Kidney (tissue), 14 donors: ENCODE data around the gene ROCK2. TPM values are rescaled to one million over a fixed set of nuclear protein-coding genes. Genes with fewer than 3 reads are reported as not detected.

Experiments
- DNase-seq, 5 donors: peaks; one replicate each; pipeline ENCODE4 v3.0.0-alpha.2; 2013 to 2020
- FAIRE-seq: peaks from 2 replicates; lab custom pipeline; 2012; peaks lifted over from hg19 to GRCh38; lab: Jason Lieb, UNC
- H3K27ac ChIP-seq, 2 donors: one replicate each; pipeline ENCODE4 v1.7.0; 2013; ENCODE audit warnings: low read depth in 2 of 2, low read length in 2 of 2, inconsistent platforms in 1 of 2
- H3K27me3 ChIP-seq: one replicate; pipeline ENCODE4 v1.7.1; 2013; ENCODE audit warnings: low read length, inconsistent platforms; ENCODE audit not compliant: control insufficient read depth, insufficient read depth
- H3K36me3 ChIP-seq, 3 donors: one replicate each; pipeline versions ENCODE4 v1.7.0 to v1.7.1; 2013; ENCODE audit warnings: low read length in 3 of 3, control low read depth in 1 of 3, inconsistent platforms in 1 of 3; ENCODE audit not compliant: insufficient read depth in 3 of 3, control insufficient read depth in 2 of 3
- H3K4me1 ChIP-seq, 3 donors: one replicate each; pipeline versions ENCODE4 v1.7.0 to v1.7.1; 2013; ENCODE audit warnings: low read length in 3 of 3, inconsistent platforms in 1 of 3, low read depth in 1 of 3; ENCODE audit not compliant: control insufficient read depth in 2 of 3, insufficient read depth in 2 of 3
- H3K4me3 ChIP-seq, 3 donors: one replicate each; pipeline versions ENCODE4 v1.7.0 to v1.8.1; 2013; ENCODE audit warnings: low read length in 3 of 3, control low read depth in 1 of 3, inconsistent platforms in 1 of 3
- H3K9ac ChIP-seq, 3 donors: one replicate each; pipeline versions ENCODE4 v1.7.0 to v1.7.1; 2013; ENCODE audit warnings: low read length in 3 of 3, control low read depth in 1 of 3, inconsistent platforms in 1 of 3
- H3K9me3 ChIP-seq, 3 donors: one replicate each; pipeline versions ENCODE4 v1.7.0 to v1.7.1; 2013; ENCODE audit warnings: low read length in 3 of 3, control low read depth in 1 of 3, inconsistent platforms in 1 of 3; ENCODE audit not compliant: control insufficient read depth in 2 of 3, insufficient read depth in 1 of 3
- CTCF ChIP-seq: IDR thresholded peaks from 3 replicates; pipeline ENCODE4 v1.5.1; 2012; ENCODE audit warnings: mild to moderate bottlenecking, moderate library complexity, borderline replicate concordance; ENCODE audit not compliant: insufficient read depth; ENCODE audit errors: extremely low read depth
- intact Hi-C: fragments of 100-400 bp; cut with DNase I; formaldehyde crosslinking; loops from one replicate; pipeline ENCODE4 v1.11.1; 2022
- polyA plus RNA-seq: library from polyadenylated mRNA; stranded (reverse); fragments of 350-450 nt; fragmentation: Illumina TruSeq; extraction: RNeasy Lipid Tissue Mini Kit (QIAGEN cat#74804); gene quantifications from one replicate; pipeline ENCODE4 v1.2.3, GENCODE V29; 2014; ENCODE audit warnings: low read depth, low replicate concordance; ENCODE audit not compliant: insufficient read depth
- total RNA-seq: library from RNA; stranded (reverse); fragmentation: NEBNext Ultra II Directional; extraction: Animal tissue kit (Norgen Biotek cat#: 25700); gene quantifications from one replicate; pipeline ENCODE4 v1.2.1, GENCODE V29; 2021
- donor health status: control.
- donor health status: control.
- donor health status: control.
- donor health status: control.
- donor health status: control.
- donor health status: DM: yes; HTN: yes; CAD: no.
- donor health status: Normal renal cell carcinoma (clear cell type).

Gene ROCK2
- total and polyA plus RNA-seq, 2 donors from 2014 or later = 6.7 to 58.3 TPM

GRCh38 chr2:11325961-11326676, 18.3 kb downstream of the ROCK2 start:
- H3K27me3 ChIP-seq = no peaks in the 10 kb centered on the region
- no peak overlapping the region for H3K4me3 ChIP-seq
- DNase-seq (no peak), FAIRE-seq (no peak)
- no peak overlapping the region for H3K9ac ChIP-seq
- no peak overlapping the region for H3K27ac ChIP-seq
- no peaks in the 10 kb centered on the region for H3K9me3 ChIP-seq
- no peak for TF ChIP-seq CTCF
- intact Hi-C loops = no loop called here
- no peaks in the 10 kb centered on the region for H3K4me1 ChIP-seq
- no peaks in the 10 kb centered on the region for H3K36me3 ChIP-seq

- Histone ChIP-seq H3K4me3 (no peak overlapping the region), H3K9me3 (no peaks in the 10 kb centered on the region), H3K27me3 (no peaks in the 10 kb centered on the region), H3K9ac (no peak overlapping the region), H3K36me3 (no peaks in the 10 kb centered on the region), H3K27ac (no peak overlapping the region), H3K4me1 (no peaks in the 10 kb centered on the region)
- no peak for FAIRE-seq
- intact Hi-C loops = no loop called here
- no peak for TF ChIP-seq CTCF
- no peak for DNase-seq
Observed at GRCh38 chr2:11321847-11322246, 22.6 kb downstream of the ROCK2 start.

- TF ChIP-seq CTCF = no peak
- no peaks in the 10 kb centered on the region for H3K27me3 ChIP-seq
- H3K36me3 ChIP-seq = no peaks in the 10 kb centered on the region
- intact Hi-C loops = no loop called here
- no peak overlapping the region for H3K27ac ChIP-seq
- no peaks in the 10 kb centered on the region for H3K4me1 ChIP-seq
- no peak overlapping the region for H3K9ac ChIP-seq
- FAIRE-seq (no peak), DNase-seq (no peak)
- H3K4me3 ChIP-seq = no peak overlapping the region
- no peaks in the 10 kb centered on the region for H3K9me3 ChIP-seq
Observed at GRCh38 chr2:11320698-11321492, 23.5 kb downstream of the ROCK2 start.
